SK-N-SH (cell line): ENCODE measurements around the gene CDH16.

Source experiments
- CTCF ChIP-seq: fragments of 200-600 bp; sonication (generic); IDR thresholded peaks from 2 replicates; pipeline ENCODE4 v1.6.1; 2017; ENCODE audit warnings: antibody characterized with exemption, mild to moderate bottlenecking, moderate library complexity
- TAF1 ChIP-seq: IDR thresholded peaks from 2 replicates; pipeline ENCODE4 v1.6.1; 2012; ENCODE audit warnings: low read depth, mild to moderate bottlenecking, low read length, moderate library complexity, borderline replicate concordance

- TF ChIP-seq CTCF (no peak), TAF1 (no peak)
Measured at GRCh38 chr16:66871840-66872239, 46.8 kb downstream of the CDH16 start.
